ENCODE results near the gene GPR37.

DNA sequence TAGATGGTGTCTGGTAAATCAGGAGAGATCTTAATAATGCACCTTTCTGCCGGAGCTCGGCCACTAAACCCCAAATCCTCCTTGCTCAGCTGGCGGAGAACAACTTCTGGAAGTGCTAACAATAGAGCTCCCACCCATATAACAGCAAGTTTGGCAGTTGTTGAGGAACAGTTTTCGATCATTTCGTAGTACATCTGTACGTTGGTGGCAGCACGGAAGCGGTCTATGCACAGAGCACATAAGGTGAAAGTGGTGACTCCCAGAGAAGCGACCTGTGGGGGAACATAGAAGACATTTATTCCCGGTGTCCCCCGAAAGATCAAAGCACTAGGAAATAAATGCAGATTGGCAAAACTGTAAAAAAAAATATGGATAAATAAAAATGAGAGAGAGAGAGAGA is 18.5 kb downstream of the GPR37 start:
- TF ChIP-seq POLR2A (IDR thresholded peaks at IDR 0.05) = no peak
- TF ChIP-seq, protein P1, sequence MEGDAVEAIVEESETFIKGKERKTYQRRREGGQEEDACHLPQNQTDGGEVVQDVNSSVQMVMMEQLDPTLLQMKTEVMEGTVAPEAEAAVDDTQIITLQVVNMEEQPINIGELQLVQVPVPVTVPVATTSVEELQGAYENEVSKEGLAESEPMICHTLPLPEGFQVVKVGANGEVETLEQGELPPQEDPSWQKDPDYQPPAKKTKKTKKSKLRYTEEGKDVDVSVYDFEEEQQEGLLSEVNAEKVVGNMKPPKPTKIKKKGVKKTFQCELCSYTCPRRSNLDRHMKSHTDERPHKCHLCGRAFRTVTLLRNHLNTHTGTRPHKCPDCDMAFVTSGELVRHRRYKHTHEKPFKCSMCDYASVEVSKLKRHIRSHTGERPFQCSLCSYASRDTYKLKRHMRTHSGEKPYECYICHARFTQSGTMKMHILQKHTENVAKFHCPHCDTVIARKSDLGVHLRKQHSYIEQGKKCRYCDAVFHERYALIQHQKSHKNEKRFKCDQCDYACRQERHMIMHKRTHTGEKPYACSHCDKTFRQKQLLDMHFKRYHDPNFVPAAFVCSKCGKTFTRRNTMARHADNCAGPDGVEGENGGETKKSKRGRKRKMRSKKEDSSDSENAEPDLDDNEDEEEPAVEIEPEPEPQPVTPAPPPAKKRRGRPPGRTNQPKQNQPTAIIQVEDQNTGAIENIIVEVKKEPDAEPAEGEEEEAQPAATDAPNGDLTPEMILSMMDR (IDR thresholded peaks at IDR 0.05) = no peak

Measured in testis (tissue), 2 donors.